Activated CD4-positive, alpha-beta T cell treated with anti-CD3 and anti-CD28 coated beads for 4 hours (primary cell): ENCODE measurements around the gene ARHGAP15.

Experiments used
- DNase-seq, 2 donors: peaks; one replicate each; pipeline ENCODE4 v3.0.0-alpha.2; 2020

ARHGAP15 gene

DNA sequence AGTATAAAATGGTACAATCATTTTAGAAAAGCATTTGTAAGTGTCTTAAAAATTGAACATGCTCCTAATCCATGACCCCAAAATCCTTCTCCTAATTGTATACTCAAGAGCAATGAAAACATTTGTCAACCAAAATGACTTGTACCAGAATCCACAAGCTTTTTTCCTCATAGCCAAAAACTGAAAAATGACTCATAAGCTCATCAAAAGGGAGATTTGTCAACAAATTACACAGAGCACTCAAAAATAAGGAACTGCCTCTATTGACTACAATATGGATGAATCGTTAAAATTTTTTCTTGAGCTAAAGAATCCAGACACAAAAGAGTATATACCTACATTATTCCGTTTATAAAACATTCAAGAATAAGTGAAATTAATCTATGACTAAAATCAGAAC, 544.8 kb downstream of the ARHGAP15 start:
- no peak for DNase-seq

DNA sequence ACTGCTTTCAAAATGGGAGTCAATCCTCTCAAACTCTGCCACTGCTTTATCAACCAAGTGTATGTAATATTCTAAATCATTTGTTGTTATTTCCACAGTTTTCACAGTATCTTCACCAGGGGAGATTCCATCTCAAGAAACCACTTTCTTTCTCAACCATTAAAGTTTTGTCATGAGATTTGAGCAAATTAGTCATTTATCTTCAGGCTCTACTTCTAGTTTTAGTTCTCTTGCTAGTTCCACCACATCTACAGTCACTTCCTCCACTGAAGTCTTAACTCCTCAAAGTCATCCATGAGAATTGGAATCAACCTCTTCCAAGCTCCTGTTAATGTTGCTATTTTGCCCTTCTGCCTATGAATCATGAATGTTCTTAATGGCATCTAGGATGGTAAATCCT, 545.8 kb downstream of the ARHGAP15 start:
- DNase-seq, result no peak

DNA sequence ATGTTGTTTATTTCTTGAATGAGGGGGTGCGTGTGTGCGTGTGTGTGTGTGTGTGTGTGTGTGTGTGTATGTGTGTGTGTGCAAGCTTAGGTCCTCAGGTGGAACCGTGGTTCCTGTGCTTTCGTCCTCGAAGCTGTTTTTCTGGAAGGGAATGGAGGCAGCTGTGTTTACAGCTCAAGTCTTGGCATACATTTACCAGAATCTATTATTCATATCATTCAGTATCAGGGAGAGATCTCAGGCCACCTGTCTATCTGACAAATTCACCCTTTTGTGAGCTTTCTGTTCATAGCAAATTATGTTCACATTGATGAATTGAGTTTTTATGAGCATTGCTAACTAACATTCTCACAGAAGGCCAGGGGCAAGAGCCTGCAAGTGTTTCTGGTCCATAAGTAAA, 550.4 kb downstream of the ARHGAP15 start:
- DNase-seq, result no peak

DNA sequence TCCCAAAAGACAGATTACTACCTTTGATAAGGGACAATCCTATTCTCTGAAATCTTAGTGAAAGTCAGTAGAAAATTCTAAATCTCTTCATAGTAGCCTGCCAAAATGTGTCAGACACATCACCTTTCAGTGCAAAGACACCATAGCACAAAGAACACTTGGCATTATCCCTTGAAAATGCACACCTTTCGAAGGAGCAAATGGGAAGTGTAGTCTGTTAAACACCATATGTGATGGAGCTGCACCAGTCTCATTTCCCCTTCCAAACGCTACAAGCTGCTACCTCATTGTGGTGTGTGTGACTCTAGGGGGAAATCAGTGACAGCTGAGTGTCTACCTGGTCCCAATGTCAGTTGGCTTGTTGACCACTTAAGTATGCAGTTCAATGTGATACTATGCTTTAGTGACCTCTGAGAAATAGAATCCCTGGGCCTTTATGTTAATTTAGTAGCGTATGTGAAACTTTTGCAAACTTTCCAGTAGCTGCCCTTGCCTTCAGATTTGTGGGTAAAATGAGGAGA, 551.7 kb downstream of the ARHGAP15 start:
- no peak for DNase-seq

DNA sequence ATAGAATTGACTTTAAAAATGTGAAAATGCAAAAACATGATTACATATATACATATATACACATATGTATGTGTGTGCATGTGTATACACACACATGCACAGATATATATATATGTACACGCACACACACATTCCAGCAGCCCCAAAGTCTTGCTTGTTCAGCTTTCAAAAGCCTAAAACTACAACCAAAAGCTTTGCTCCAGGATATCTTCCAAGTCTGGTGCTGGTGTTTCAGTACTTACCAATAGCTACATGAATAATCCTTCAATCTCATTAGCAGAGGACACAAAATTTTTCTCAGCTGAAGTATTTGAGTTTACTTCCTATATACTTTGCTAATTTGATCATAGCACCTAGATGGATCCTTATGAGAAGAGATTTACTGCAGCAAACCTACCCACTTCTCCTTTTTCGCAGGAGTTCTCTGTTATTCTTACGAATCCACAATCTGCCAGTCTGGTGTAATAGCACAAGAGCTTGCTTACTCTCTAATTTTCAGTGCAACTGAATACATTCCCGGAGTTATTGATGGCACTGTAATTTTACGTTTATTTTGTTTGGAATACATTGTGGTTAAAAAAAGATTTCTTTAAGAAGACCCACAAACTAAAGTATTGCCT, 553.3 kb downstream of the ARHGAP15 start:
- no peak for DNase-seq

DNA sequence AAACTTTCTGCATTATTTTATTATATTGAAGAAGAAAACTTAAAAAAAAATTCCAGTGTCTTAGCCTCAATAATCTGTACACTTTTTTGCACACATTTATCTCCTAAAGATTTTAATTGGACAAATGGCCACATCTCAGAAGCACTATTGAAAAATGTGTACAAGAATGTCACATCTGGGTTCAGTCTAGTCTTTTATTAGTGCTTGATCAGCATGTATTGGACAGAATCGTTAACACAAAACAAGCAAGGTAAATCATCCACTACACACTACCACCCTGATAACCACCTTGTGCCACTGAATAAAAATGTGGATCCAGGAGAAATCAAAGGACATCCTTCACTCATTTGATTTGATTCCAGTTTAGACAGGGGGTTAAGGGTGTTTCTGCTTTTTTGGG, 554.8 kb downstream of the ARHGAP15 start:
- DNase-seq, result no peak

DNA sequence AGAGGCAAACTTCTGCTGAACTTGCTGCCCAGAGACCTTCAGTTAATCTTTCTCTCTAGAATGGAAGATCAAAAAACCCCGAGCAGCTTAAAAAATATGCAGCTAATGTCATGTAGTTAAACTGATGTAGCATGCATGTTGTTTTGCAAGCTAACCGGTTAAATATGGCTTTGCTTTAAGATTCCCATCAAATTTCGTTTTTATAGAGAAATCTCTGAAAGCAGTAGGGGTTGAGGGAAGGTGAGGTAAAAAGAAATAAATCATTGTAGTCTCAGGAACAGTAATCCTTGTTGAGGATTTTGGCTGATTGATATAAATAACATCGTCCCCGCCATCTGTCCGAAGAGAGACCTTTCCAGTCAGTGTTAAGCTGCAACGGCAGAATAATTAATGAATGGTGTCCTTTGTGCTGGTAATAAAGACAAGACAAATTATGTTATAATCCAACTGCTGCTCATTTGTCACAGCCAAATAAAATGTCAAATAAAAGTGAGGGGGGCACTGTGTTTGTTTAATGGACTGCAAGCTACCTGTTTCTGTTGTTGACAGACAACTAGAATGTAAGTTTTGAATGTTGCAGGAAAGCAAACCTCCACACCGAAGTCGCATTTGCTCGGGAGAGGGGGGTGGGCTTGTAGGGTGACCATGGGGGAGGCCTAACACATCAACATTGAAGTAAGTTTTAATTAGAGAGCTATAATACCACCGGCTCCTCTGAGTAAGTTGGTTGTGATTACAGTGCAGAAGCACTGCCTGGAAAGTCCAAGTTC, 555.5 kb downstream of the ARHGAP15 start:
- DNase-seq, result no peak

DNA sequence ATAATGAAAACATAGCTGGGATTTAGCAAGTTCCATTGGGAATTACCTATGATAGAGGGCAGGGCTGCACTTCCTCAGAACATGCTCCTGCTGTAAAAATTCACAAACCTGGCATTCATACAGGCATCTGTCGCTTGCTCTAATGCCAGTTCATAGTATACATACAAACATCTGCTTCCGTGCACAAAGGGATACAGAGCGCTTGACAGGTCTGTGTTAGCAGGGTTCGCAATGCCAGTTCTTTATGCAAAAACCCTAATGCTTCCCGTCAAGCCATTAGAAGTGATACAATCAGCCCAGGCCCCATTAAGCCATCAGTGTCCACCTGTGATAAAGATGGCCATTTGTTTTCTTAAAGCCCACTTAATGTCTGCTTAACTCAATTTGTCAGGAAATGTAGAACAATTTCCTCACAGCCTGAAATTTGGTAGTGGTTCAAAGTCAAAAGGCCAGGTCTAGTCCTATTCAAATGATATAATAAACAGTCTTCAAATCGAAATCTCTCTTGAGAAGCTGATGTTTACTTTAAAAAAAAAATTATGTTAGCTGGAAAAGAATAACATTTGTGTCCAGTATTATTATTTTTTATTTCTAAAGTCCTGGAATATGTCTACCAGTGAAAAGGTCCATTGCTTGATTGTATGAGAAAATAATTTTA, 556.3 kb downstream of the ARHGAP15 start:
- no peak for DNase-seq

DNA sequence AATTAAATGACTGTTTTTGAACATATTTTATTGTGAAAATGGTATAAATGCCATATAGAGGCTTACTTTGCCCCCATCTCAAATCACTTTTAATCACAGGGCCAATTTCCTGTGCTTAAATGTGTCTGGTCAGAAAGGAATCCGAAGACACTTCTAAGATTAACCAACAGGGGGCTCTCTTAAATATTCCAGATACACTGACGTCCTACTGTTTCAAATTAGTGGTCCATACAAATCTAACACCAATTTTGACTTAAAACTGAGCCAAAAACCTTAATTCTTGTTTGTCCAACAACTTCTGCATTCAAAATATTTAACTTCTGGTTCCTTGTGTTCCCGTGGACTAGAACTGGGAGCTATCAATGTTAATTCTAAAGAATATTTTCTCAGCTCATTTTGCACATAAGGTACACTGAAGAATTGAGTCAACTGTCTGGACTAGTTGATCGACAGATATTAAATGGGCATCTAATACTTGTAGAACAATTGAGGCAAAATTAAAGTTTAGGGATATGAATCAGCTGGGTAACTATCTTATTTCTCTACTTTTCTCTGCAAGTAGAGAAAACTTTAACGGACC, 557.5 kb downstream of the ARHGAP15 start:
- DNase-seq, result no peak

DNA sequence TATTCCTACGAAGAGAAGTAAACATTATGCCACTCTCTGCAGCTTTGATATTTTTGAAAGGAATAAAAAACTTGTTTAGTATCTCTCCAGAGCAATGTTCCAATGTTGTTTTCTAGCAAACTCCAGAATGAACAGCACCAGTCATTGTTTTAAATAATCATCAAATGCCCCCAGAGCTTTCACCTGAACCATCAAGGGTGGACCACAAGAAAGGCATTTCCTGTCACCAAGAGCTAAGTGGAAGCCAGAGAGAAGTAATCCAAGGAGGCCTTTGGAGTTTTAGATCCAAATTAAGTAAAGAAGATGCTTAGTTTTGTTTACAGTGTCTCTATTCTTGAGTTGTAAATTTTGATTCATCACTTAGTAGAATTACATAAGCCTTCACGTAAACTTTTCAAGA, 559.0 kb downstream of the ARHGAP15 start:
- DNase-seq, result no peak

DNA sequence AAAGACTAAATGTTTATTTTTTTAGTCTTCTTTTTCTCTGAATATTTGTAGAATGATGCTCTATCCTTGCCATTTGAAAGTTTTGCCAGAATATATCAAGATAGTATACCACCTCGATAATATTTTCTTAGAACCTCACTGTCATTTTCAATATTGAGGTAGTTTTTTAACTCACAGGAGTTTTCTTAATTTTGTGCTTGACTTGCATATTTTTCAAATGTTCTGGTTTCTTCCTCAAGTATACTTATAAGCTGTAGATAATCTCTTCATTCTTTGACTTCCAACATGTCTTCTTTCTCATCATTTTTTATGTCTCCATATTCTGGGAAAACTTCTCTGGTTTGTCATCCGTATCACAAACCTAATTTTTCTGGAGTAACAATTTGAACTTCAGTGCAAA, 559.6 kb downstream of the ARHGAP15 start:
- no peak for DNase-seq

DNA sequence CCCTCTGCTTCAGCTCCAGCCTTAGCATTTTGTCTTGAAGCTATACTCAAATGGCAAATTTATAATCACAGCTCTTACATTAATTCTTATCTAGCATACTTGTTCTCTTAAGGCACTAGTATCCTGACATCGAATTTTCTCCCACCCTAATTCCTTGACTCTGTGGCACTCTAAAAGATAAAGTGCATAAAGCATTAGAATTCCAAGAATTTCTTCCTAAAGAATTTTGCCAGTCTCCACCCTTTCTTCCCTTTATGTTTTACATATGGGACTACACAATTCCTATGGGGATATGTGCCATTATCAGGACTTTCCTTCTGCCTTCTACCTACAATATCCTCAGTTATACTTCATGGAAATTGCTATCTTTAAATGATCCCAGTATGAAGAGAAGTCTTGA, 560.3 kb downstream of the ARHGAP15 start:
- no peak for DNase-seq

DNA sequence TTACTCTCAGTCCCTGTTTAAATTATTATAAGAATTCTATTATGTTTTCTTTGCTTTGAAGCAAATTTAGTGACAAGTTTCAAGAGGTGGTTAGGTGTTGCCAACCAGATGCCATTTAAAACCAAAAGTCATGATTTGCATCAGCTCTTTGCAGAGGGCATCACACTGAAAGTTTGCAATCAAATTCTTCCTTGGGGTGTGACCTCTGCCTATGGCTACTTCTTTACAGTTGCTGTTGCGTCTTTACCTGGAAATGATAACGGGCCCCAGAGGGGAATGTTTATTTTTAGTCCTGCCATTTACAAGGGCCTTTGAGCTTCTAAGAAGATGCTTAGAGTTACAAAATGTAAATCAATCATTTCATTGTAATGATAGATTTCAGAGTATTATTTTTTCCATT, 561.0 kb downstream of the ARHGAP15 start:
- no peak for DNase-seq

DNA sequence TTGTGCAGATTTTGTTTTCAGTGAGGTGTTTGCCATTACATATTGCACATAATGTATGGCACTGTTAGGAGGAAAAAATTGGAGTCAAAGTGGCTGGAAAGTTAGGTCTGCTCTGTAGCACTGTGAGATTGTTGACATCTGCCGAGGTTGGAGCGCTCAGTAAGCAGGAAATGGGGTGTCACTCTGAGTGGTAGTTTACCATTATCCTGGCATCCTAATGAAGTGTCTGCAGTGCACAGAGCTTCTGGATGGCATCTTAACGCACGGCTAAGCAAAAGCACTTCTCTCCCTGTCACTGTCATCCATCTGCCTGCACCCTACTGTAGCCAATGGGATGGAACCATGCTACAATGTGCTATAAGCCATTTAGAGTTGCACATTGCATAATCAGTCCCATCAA, 561.9 kb downstream of the ARHGAP15 start:
- DNase-seq, result no peak

DNA sequence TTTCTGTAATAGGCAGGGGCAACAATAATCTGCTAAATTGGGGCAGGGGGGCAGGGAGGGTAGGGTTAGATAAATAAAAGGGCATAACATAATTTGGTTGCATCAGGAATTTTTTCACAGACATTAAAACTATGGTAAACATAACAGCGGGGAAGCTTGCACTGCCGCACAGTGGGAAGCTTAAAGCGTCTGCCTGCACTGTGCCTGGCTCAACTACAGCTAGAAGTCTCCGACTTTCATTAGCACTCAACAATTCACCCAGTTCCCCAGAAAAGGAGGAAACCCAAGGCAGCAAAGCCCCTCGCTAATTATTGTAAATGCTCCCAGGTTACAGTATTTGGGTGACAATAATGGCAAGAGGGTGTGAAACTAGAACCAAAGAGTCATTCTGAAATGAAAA, 562.9 kb downstream of the ARHGAP15 start:
- no peak for DNase-seq

DNA sequence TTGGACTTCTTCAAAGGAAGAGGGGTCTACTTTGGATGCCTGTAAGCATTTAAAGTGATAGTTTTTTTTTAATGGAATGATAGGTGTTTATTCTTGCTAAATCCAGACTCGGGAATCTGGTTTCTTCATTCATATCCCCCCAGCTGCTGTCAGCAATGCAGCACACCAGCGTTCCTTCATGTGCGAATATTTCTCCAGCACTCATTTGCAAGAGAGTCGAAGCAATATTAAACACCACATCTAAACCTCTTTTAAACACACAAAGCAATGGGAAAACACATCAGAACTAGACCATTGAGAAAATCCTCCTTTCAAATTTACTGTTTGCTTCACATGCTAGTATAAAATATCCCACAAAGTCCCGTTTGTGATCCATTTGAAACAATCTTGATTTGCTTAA, 563.7 kb downstream of the ARHGAP15 start:
- DNase-seq, result no peak

DNA sequence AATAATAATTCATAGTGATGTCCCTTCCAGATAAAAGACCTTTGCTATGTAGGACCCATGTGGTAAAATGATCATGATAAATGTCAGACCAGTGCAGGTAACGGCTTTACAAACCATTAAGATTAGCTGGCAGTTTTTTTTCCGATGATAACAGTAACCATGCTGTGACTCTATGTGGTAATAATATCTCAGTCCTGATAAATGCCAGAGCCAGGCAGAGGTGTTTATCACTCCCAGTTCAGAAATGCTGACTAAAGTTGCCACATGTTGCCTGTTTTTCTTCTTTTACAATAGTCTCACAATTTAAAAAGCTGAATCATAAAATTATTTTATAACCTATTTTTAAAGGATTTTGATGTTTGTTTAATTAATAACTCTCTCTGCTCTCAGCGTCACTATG, 565.1 kb downstream of the ARHGAP15 start:
- no peak for DNase-seq

DNA sequence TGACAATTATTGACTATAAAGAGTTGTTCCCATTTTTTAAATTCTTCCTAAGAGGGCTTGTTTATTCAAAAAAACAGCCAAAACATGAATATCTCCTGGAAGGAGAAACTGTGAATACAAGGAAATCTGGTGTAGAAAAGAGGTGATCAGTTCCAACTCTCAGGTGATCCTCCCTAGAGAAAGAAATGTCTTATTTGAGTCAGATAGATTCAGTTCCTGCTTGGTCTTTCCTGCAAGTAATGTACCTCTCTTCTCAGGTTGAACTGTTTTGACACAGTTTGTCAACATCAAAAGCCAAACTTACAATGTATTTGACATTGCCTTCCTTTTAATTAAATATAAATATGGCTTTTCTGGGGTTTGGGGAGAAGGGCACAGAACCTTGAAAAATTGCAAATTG, 567.4 kb downstream of the ARHGAP15 start:
- no peak for DNase-seq

DNA sequence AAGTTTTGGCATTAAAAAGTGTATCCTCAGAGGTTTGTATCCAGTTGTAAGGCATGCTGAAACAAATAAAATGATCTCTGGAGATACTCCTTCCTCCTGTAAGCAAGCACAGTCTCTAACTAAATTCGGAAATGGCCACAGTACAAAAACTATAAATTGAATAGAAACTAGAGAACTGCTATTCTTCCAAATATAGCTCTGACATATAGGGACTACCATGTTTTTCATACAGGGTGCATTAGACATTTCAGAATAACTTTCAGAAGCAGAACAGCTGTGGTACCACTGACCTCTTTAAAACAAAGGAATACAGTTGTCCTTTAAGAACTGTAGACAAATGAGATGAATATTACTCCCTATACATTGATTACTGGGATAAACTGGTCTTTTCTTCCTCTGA, 568.5 kb downstream of the ARHGAP15 start:
- DNase-seq, result no peak

DNA sequence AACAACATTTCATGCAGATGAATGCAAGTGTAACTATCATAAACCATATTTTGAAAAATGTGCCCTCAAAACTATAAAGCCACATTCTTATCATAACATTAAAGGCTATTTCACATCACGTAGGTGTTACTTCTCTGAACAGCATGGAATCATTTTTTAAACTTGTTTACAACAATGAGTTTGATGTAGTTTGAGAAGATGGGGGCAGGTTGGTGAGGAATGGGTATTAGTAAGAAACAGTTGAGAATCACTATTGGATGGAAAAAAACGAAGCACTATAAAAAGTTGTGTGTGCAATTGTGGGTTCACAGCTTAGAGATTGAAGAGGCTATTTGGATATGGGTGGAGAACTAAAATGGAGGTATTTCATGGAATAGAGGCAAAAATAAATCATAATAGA, 569.1 kb downstream of the ARHGAP15 start:
- no peak for DNase-seq

DNA sequence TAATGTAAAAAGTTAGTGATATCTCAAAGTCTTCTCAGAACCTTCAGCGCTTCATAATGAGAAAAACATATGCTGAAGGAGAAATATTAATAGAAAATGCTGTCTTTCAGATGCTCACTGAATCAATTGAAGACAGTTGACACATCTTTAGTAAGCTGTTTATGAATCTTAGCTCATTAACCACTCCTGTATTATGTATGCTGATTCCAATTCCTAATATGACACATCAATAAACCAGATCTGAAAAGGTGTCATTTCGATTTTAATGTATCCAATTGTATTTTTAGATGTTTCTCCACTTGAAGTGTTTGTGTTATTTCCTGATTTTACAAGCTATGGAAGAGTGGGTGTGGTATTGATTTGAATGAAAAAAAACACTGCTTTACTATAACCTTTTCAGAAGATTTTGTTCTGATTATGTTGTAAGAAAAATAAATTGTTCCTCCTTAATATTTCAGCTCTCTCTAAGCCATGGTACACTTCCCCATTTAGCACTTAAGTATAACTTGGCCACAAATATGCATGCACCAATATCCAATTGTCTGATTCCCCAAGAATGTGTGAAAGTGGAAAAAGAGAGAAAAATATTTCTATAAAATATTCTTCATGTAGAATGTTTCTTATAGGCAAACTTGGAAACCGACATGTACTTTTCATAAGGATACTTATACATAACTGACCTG, 569.8 kb downstream of the ARHGAP15 start:
- no peak for DNase-seq

DNA sequence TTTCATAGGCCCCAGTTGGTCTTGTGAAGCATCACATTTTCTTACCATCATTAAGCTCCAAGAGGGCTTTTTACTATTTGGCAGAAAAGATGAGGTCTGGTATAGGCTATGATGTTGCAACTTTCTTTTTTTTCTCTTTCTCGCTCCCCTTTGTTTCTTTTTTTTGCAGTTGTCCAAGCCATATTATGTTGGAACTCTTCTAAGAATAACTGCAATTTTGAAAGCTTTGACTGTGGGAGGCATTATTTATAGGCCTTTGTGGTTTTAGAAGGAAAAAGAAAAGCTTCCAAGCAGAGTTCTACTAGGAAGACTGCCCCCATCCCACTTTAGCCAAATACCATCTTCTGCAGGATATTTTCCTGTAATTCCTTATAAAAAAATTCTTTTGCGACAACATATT, 571.6 kb downstream of the ARHGAP15 start:
- no peak for DNase-seq

DNA sequence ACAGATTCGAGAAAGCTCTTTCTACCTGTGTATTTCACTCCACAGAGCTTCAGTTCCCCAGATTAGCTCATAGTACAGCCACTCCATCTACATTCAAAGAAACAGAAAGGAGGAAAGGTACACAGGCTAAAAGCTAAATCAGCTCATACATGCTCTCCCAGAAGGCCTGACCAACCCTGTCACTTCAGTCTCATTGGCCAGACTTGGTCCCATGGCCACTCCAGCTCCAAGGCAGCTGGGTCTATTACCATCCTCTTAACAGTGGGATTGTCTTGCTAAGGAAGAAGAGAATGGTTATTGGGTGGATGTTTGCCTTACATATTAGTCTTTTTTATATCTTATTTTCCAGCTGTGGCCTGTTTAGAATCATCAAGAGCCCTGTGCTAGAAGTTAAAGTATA, 572.6 kb downstream of the ARHGAP15 start:
- DNase-seq, result no peak
